Mesenchymal stem cell (in vitro differentiated cells and primary cell): ENCODE results near the gene GPR68.

ENCODE experiments used
- DNase-seq: peaks from one replicate; pipeline ENCODE4 v3.0.0-alpha.2; 2013
- H2AFZ ChIP-seq: one replicate; pipeline ENCODE4 v1.6.1; 2013; ENCODE audit warnings: low read depth, mild to moderate bottlenecking, control low read depth, inconsistent platforms, low read length, moderate library complexity
- H2AK5ac ChIP-seq: 2 replicates; pipeline ENCODE4 v1.6.1; 2013; ENCODE audit warnings: low read length, moderate library complexity, mild to moderate bottlenecking, inconsistent platforms; ENCODE audit not compliant: severe bottlenecking
- H2BK120ac ChIP-seq: one replicate; pipeline ENCODE4 v1.6.1; 2013; ENCODE audit warnings: low read depth, mild to moderate bottlenecking, inconsistent platforms, low read length, moderate library complexity
- H2BK12ac ChIP-seq, 2 experiments: one replicate each; pipeline ENCODE4 v1.6.1; 2013; ENCODE audit warnings: inconsistent platforms in 2 of 2, low read length in 2 of 2, mild to moderate bottlenecking in 2 of 2, moderate library complexity in 2 of 2, control low read depth in 1 of 2
- H2BK15ac ChIP-seq: one replicate; pipeline ENCODE4 v1.6.1; 2013; ENCODE audit warnings: mild to moderate bottlenecking, low read depth, inconsistent platforms; ENCODE audit not compliant: poor library complexity, severe bottlenecking
- H2BK5ac ChIP-seq: 2 replicates; pipeline ENCODE4 v1.6.1; 2013; ENCODE audit warnings: low read depth, mild to moderate bottlenecking, low read length, control low read depth, inconsistent platforms; ENCODE audit not compliant: poor library complexity, severe bottlenecking
- H3K14ac ChIP-seq, 2 experiments: one replicate each; pipeline ENCODE4 v1.6.1; 2013; ENCODE audit warnings: inconsistent platforms in 2 of 2, low read length in 2 of 2, control low read depth in 1 of 2, mild to moderate bottlenecking in 1 of 2, moderate library complexity in 1 of 2
- H3K18ac ChIP-seq, 2 experiments: one replicate each; pipeline ENCODE4 v1.6.1; 2013; ENCODE audit warnings: inconsistent platforms in 2 of 2, low read length in 2 of 2, control low read depth in 1 of 2, low read depth in 1 of 2, mild to moderate bottlenecking in 1 of 2
- H3K23ac ChIP-seq, 2 experiments: one replicate each; pipeline ENCODE4 v1.6.1; 2013; ENCODE audit warnings: inconsistent platforms in 2 of 2, low read length in 2 of 2, mild to moderate bottlenecking in 2 of 2, moderate library complexity in 2 of 2, control low read depth in 1 of 2
- H3K27ac ChIP-seq: 2 replicates; pipeline ENCODE4 v1.5.1; 2013; ENCODE audit warnings: mild to moderate bottlenecking, moderate library complexity, low read length, control low read depth, inconsistent platforms; ENCODE audit not compliant: poor library complexity, severe bottlenecking
- H3K27me3 ChIP-seq, 2 experiments: 2 replicates each; pipeline versions ENCODE4 v1.6.1 to v1.7.0; 2013; ENCODE audit warnings: low read length in 2 of 2, mild to moderate bottlenecking in 2 of 2, moderate library complexity in 2 of 2, control low read depth in 1 of 2, inconsistent platforms in 1 of 2; ENCODE audit not compliant: control insufficient read depth in 1 of 2, insufficient read depth in 1 of 2
- H3K36me3 ChIP-seq, 2 experiments: 2 replicates each; pipeline versions ENCODE4 v1.6.1 to v1.7.0; 2013; ENCODE audit warnings: low read length in 2 of 2, control low read depth in 1 of 2, inconsistent platforms in 1 of 2, low read depth in 1 of 2, mild to moderate bottlenecking in 1 of 2; ENCODE audit not compliant: insufficient read depth in 2 of 2, control insufficient read depth in 1 of 2
- H3K4ac ChIP-seq, 2 experiments: one replicate each; pipeline ENCODE4 v1.6.1; 2013; ENCODE audit warnings: inconsistent platforms in 2 of 2, low read length in 2 of 2, mild to moderate bottlenecking in 2 of 2, moderate library complexity in 2 of 2, control low read depth in 1 of 2, low read depth in 1 of 2
- H3K4me1 ChIP-seq: 2 replicates; pipeline ENCODE4 v1.6.1; 2013; ENCODE audit warnings: low read depth, low read length, control low read depth; ENCODE audit not compliant: control insufficient read depth, insufficient read depth
- H3K4me2 ChIP-seq: 2 replicates; pipeline ENCODE4 v1.6.1; 2013; ENCODE audit warnings: low read length, mild to moderate bottlenecking, inconsistent platforms; ENCODE audit not compliant: poor library complexity, severe bottlenecking
- H3K4me3 ChIP-seq, 2 experiments: 2 replicates each; pipeline versions ENCODE4 v1.5.1 to v1.7.0; 2013; ENCODE audit warnings: low read length in 2 of 2, mild to moderate bottlenecking in 2 of 2, control low read depth in 1 of 2, low read depth in 1 of 2; ENCODE audit not compliant: insufficient read depth in 1 of 2
- H3K79me1 ChIP-seq: replicated peaks from 2 replicates; pipeline ENCODE4 v1.6.1; 2013; ENCODE audit warnings: mild to moderate bottlenecking, control low read depth, low read length, inconsistent platforms; ENCODE audit not compliant: poor library complexity, severe bottlenecking
- H3K9ac ChIP-seq: 2 replicates; pipeline ENCODE4 v1.7.0; 2013; ENCODE audit warnings: mild to moderate bottlenecking, low read length, moderate library complexity
- H3K9me3 ChIP-seq: 2 replicates; pipeline ENCODE4 v1.7.0; 2013; ENCODE audit warnings: mild to moderate bottlenecking, low read length; ENCODE audit not compliant: control insufficient read depth
- H4K8ac ChIP-seq: one replicate; pipeline ENCODE4 v1.6.1; 2013; ENCODE audit warnings: inconsistent platforms, mild to moderate bottlenecking, low read length, moderate library complexity
- H4K91ac ChIP-seq: one replicate; pipeline ENCODE4 v1.6.1; 2013; ENCODE audit warnings: mild to moderate bottlenecking, low read length, inconsistent platforms
- WGBS: methylation state at CpG from one replicate; pipeline ENCODE4 v1.1.7; 2013; ENCODE audit warnings: mixed read lengths; 5-methylcytosine and 5-hydroxymethylcytosine counted together

Gene GPR68

GRCh38 chr14:91265404-91265803, 20.9 kb upstream of the GPR68 start:
- Histone ChIP-seq H2AFZ (no peak overlapping the region), H3K27ac (no peak overlapping the region), H3K4me3 (no peak overlapping the region), H3K14ac (no peak overlapping the region), H3K18ac (no peak overlapping the region), H3K4me1 (peaks cover 14% of the 10 kb centered on the region), H3K4ac (no peak overlapping the region), H3K9ac (no peak overlapping the region), H2BK5ac (no peak overlapping the region), H3K79me1 (no peaks in the 10 kb centered on the region), H2AK5ac (no peak overlapping the region), H4K8ac (no peak overlapping the region), H2BK120ac (no peak overlapping the region), H3K23ac (no peak overlapping the region), H3K9me3 (no peaks in the 10 kb centered on the region), H2BK12ac (no peak overlapping the region), H2BK15ac (no peak overlapping the region), H4K91ac (no peak overlapping the region), H3K4me2 (no peak overlapping the region), H3K27me3 (peaks cover 0 to 29% of the 10 kb centered on the region in 2 experiments), H3K36me3 (no peaks in the 10 kb centered on the region)
- WGBS: 95% methylated on average over 6 of the region's 7 CpGs
- DNase-seq: no peak

GRCh38 chr14:91264151-91265150, 19.9 kb upstream of the GPR68 start:
- peak overlapping the region in 1 of 2 experiments; percentile 11 for H2BK12ac ChIP-seq
- H3K14ac ChIP-seq: no peak overlapping the region
- no peak overlapping the region for H3K23ac ChIP-seq
- H3K9me3 ChIP-seq: no peaks in the 10 kb centered on the region
- H3K4me3 ChIP-seq: peak overlapping the region; percentile 57 to 67
- no peaks in the 10 kb centered on the region for H3K79me1 ChIP-seq
- H2BK120ac ChIP-seq: peak overlapping the region; percentile 15
- H4K8ac ChIP-seq: peak overlapping the region; percentile 20
- H2BK5ac ChIP-seq: no peak overlapping the region
- no peaks in the 10 kb centered on the region for H3K36me3 ChIP-seq
- no peak overlapping the region for H2AK5ac ChIP-seq
- peak overlapping the region; percentile 58 for H3K9ac ChIP-seq
- no peak overlapping the region for H3K27ac ChIP-seq
- H3K4me1 ChIP-seq: peaks cover 14% of the 10 kb centered on the region
- no peak for DNase-seq
- no peak overlapping the region for H2BK15ac ChIP-seq
- H3K4me2 ChIP-seq: peak overlapping the region; percentile 91
- peak overlapping the region; percentile 73 for H2AFZ ChIP-seq
- peak overlapping the region in 1 of 2 experiments; percentile 54 for H3K18ac ChIP-seq
- peaks cover 0 to 20% of the 10 kb centered on the region in 2 experiments for H3K27me3 ChIP-seq
- 14% methylated on average over 49 of the region's 69 CpGs for WGBS
- H4K91ac ChIP-seq: no peak overlapping the region
- H3K4ac ChIP-seq: no peak overlapping the region

- Histone ChIP-seq H2BK15ac (no peak overlapping the region), H2AFZ (no peak overlapping the region), H3K4me1 (peaks cover 14% of the 10 kb centered on the region), H3K14ac (no peak overlapping the region), H3K9ac (no peak overlapping the region), H4K91ac (no peak overlapping the region), H2AK5ac (no peak overlapping the region), H3K9me3 (no peaks in the 10 kb centered on the region), H3K23ac (no peak overlapping the region), H3K4me3 (no peak overlapping the region), H3K27ac (no peak overlapping the region), H2BK120ac (no peak overlapping the region), H2BK5ac (no peak overlapping the region), H3K36me3 (no peaks in the 10 kb centered on the region), H4K8ac (no peak overlapping the region), H3K4ac (no peak overlapping the region), H3K4me2 (no peak overlapping the region), H3K18ac (no peak overlapping the region), H2BK12ac (no peak overlapping the region), H3K27me3 (peaks cover 0 to 14% of the 10 kb centered on the region in 2 experiments), H3K79me1 (no peaks in the 10 kb centered on the region)
- WGBS: 92% methylated on average over 2 of the region's 2 CpGs
- no peak for DNase-seq
Measured at GRCh38 chr14:91263329-91263728, 18.8 kb upstream of the GPR68 start.

GRCh38 chr14:91261986-91262549, 17.6 kb upstream of the GPR68 start:
- H3K27me3 ChIP-seq: peaks cover 0 to 14% of the 10 kb centered on the region in 2 experiments
- H2BK120ac ChIP-seq: no peak overlapping the region
- peaks cover 19% of the 10 kb centered on the region for H3K4me1 ChIP-seq
- H3K4me2 ChIP-seq: no peak overlapping the region
- no peak overlapping the region for H3K18ac ChIP-seq
- no peak overlapping the region for H3K4ac ChIP-seq
- no peak overlapping the region for H3K4me3 ChIP-seq
- H4K8ac ChIP-seq: no peak overlapping the region
- H3K27ac ChIP-seq: no peak overlapping the region
- no peak overlapping the region for H2BK12ac ChIP-seq
- H4K91ac ChIP-seq: no peak overlapping the region
- H2BK15ac ChIP-seq: no peak overlapping the region
- no peak overlapping the region for H3K9ac ChIP-seq
- H2AFZ ChIP-seq: no peak overlapping the region
- no peak overlapping the region for H3K23ac ChIP-seq
- no peak overlapping the region for H2AK5ac ChIP-seq
- no peaks in the 10 kb centered on the region for H3K36me3 ChIP-seq
- no peak for DNase-seq
- H3K9me3 ChIP-seq: no peaks in the 10 kb centered on the region
- H3K79me1 ChIP-seq: no peaks in the 10 kb centered on the region
- H3K14ac ChIP-seq: no peak overlapping the region
- 94% methylated on average over 11 of the region's 11 CpGs for WGBS
- H2BK5ac ChIP-seq: no peak overlapping the region
